ENCODE results near the gene PLA2G2D.

PLA2G2D gene

GRCh38 chr1:20119347-20119746, at the start of gene PLA2G2D:
Gene PLA2G2D, minus strand, starts transcription at chr1:20119536. Its CDS starts 38 bp downstream, at chr1:20119498.
- H3K4me1 ChIP-seq (ENCODE audit: control insufficient read depth, insufficient read depth, low read length), result peaks cover under 1% of the 10 kb centered on the region
- peaks cover 0 to 7% of the 10 kb centered on the region in 2 donors for H3K27me3 ChIP-seq (ENCODE audit: control insufficient read depth in 1 of 2, insufficient read depth in 2 of 2, low read length in 2 of 2)
- no peaks in the 10 kb centered on the region for H3K36me3 ChIP-seq (ENCODE audit: control insufficient read depth in 2 of 2, insufficient read depth in 2 of 2, low read length in 2 of 2)
- no peak within 1 kb of the TSS for H3K27ac ChIP-seq (ENCODE audit: low read length)
- H3K9me3 ChIP-seq (ENCODE audit: control insufficient read depth in 2 of 2, low read length in 2 of 2), result no peaks in the 10 kb centered on the region
- H3K4me3 ChIP-seq (ENCODE audit: low read length in 2 of 2), result no peak within 1 kb of the TSS
- no peak within 1 kb of the TSS for H3K9ac ChIP-seq (ENCODE audit: low read length in 2 of 2)

- no peak overlapping the region for H3K27ac ChIP-seq (ENCODE audit: low read length)
- peaks cover 10% of the 10 kb centered on the region for H3K4me1 ChIP-seq (ENCODE audit: control insufficient read depth, insufficient read depth, low read length)
- H3K9me3 ChIP-seq (ENCODE audit: control insufficient read depth in 2 of 2, low read length in 2 of 2), result no peaks in the 10 kb centered on the region
- H3K27me3 ChIP-seq (ENCODE audit: control insufficient read depth in 1 of 2, insufficient read depth in 2 of 2, low read length in 2 of 2), result peaks cover 0 to 2% of the 10 kb centered on the region in 2 donors
- H3K9ac ChIP-seq (ENCODE audit: low read length in 2 of 2), result no peak overlapping the region
- H3K4me3 ChIP-seq (ENCODE audit: low read length in 2 of 2), result no peak overlapping the region
- H3K36me3 ChIP-seq (ENCODE audit: control insufficient read depth in 2 of 2, insufficient read depth in 2 of 2, low read length in 2 of 2), result no peaks in the 10 kb centered on the region
Measured at GRCh38 chr1:20168564-20169491, 49.5 kb upstream of the PLA2G2D start.

- H3K4me1 ChIP-seq (ENCODE audit: control insufficient read depth, insufficient read depth, low read length), result peaks cover 10% of the 10 kb centered on the region
- H3K36me3 ChIP-seq (ENCODE audit: control insufficient read depth in 2 of 2, insufficient read depth in 2 of 2, low read length in 2 of 2), result no peaks in the 10 kb centered on the region
- peaks cover 0 to 2% of the 10 kb centered on the region in 2 donors for H3K27me3 ChIP-seq (ENCODE audit: control insufficient read depth in 1 of 2, insufficient read depth in 2 of 2, low read length in 2 of 2)
- peak overlapping the region; percentile 24 for H3K27ac ChIP-seq (ENCODE audit: low read length)
- H3K9me3 ChIP-seq (ENCODE audit: control insufficient read depth in 2 of 2, low read length in 2 of 2), result no peaks in the 10 kb centered on the region
- H3K4me3 ChIP-seq (ENCODE audit: low read length in 2 of 2), result no peak overlapping the region
- no peak overlapping the region for H3K9ac ChIP-seq (ENCODE audit: low read length in 2 of 2)
Measured at GRCh38 chr1:20167126-20167525, 47.8 kb upstream of the PLA2G2D start.

GRCh38 chr1:20166051-20166450, 46.7 kb upstream of the PLA2G2D start:
- peaks cover 0 to 4% of the 10 kb centered on the region in 2 donors for H3K9me3 ChIP-seq (ENCODE audit: control insufficient read depth in 2 of 2, low read length in 2 of 2)
- H3K27ac ChIP-seq (ENCODE audit: low read length), result peak overlapping the region; percentile 24

GRCh38 chr1:20165522-20165951, 46.2 kb upstream of the PLA2G2D start:
- peaks cover 10% of the 10 kb centered on the region for H3K4me1 ChIP-seq (ENCODE audit: control insufficient read depth, insufficient read depth, low read length)
- H3K4me3 ChIP-seq (ENCODE audit: low read length in 2 of 2), result no peak overlapping the region
- H3K27me3 ChIP-seq (ENCODE audit: control insufficient read depth in 1 of 2, insufficient read depth in 2 of 2, low read length in 2 of 2), result peaks cover 0 to 2% of the 10 kb centered on the region in 2 donors
- peaks cover 0 to 2% of the 10 kb centered on the region in 2 donors for H3K36me3 ChIP-seq (ENCODE audit: control insufficient read depth in 2 of 2, insufficient read depth in 2 of 2, low read length in 2 of 2)
- peak overlapping the region; percentile 24 for H3K27ac ChIP-seq (ENCODE audit: low read length)
- H3K9me3 ChIP-seq (ENCODE audit: control insufficient read depth in 2 of 2, low read length in 2 of 2), result peaks cover under 1 to 4% of the 10 kb centered on the region in 2 donors
- no peak overlapping the region for H3K9ac ChIP-seq (ENCODE audit: low read length in 2 of 2)

More at GRCh38 chr1:20166051-20166450, 46.7 kb upstream of the PLA2G2D start:
- H3K9ac ChIP-seq (ENCODE audit: low read length in 2 of 2), result no peak overlapping the region
- peaks cover 0 to 2% of the 10 kb centered on the region in 2 donors for H3K27me3 ChIP-seq (ENCODE audit: control insufficient read depth in 1 of 2, insufficient read depth in 2 of 2, low read length in 2 of 2)
- no peak overlapping the region for H3K4me3 ChIP-seq (ENCODE audit: low read length in 2 of 2)
- H3K36me3 ChIP-seq (ENCODE audit: control insufficient read depth in 2 of 2, insufficient read depth in 2 of 2, low read length in 2 of 2), result no peaks in the 10 kb centered on the region
- H3K4me1 ChIP-seq (ENCODE audit: control insufficient read depth, insufficient read depth, low read length), result peaks cover 10% of the 10 kb centered on the region

GRCh38 chr1:20164694-20165202, 45.4 kb upstream of the PLA2G2D start:
- H3K9me3 ChIP-seq (ENCODE audit: control insufficient read depth in 2 of 2, low read length in 2 of 2), result peaks cover 6 to 10% of the 10 kb centered on the region in 2 donors
- no peak overlapping the region for H3K27ac ChIP-seq (ENCODE audit: low read length)
- H3K27me3 ChIP-seq (ENCODE audit: control insufficient read depth in 1 of 2, insufficient read depth in 2 of 2, low read length in 2 of 2), result peaks cover 0 to 2% of the 10 kb centered on the region in 2 donors
- H3K36me3 ChIP-seq (ENCODE audit: control insufficient read depth in 2 of 2, insufficient read depth in 2 of 2, low read length in 2 of 2), result peaks cover 0 to 2% of the 10 kb centered on the region in 2 donors
- H3K4me1 ChIP-seq (ENCODE audit: control insufficient read depth, insufficient read depth, low read length), result peaks cover 10% of the 10 kb centered on the region
- no peak overlapping the region for H3K4me3 ChIP-seq (ENCODE audit: low read length in 2 of 2)
- H3K9ac ChIP-seq (ENCODE audit: low read length in 2 of 2), result no peak overlapping the region

GRCh38 chr1:20160034-20160433, 40.7 kb upstream of the PLA2G2D start:
- H3K27me3 ChIP-seq (ENCODE audit: control insufficient read depth in 1 of 2, insufficient read depth in 2 of 2, low read length in 2 of 2), result no peaks in the 10 kb centered on the region
- peaks cover 6 to 15% of the 10 kb centered on the region in 2 donors for H3K9me3 ChIP-seq (ENCODE audit: control insufficient read depth in 2 of 2, low read length in 2 of 2)
- H3K4me1 ChIP-seq (ENCODE audit: control insufficient read depth, insufficient read depth, low read length), result no peaks in the 10 kb centered on the region
- no peak overlapping the region for H3K27ac ChIP-seq (ENCODE audit: low read length)
- H3K36me3 ChIP-seq (ENCODE audit: control insufficient read depth in 2 of 2, insufficient read depth in 2 of 2, low read length in 2 of 2), result peaks cover 0 to 2% of the 10 kb centered on the region in 2 donors
- no peak overlapping the region for H3K9ac ChIP-seq (ENCODE audit: low read length in 2 of 2)
- H3K4me3 ChIP-seq (ENCODE audit: low read length in 2 of 2), result no peak overlapping the region

GRCh38 chr1:20158358-20159070, 39.2 kb upstream of the PLA2G2D start:
- Histone ChIP-seq H3K9ac (ENCODE audit: low read length in 2 of 2) (no peak overlapping the region), H3K27ac (ENCODE audit: low read length) (no peak overlapping the region), H3K36me3 (ENCODE audit: control insufficient read depth in 2 of 2, insufficient read depth in 2 of 2, low read length in 2 of 2) (peaks cover 0 to 2% of the 10 kb centered on the region in 2 donors), H3K9me3 (ENCODE audit: control insufficient read depth in 2 of 2, low read length in 2 of 2) (peaks cover 6 to 15% of the 10 kb centered on the region in 2 donors), H3K27me3 (ENCODE audit: control insufficient read depth in 1 of 2, insufficient read depth in 2 of 2, low read length in 2 of 2) (no peaks in the 10 kb centered on the region), H3K4me3 (ENCODE audit: low read length in 2 of 2) (no peak overlapping the region), H3K4me1 (ENCODE audit: control insufficient read depth, insufficient read depth, low read length) (no peaks in the 10 kb centered on the region)

GRCh38 chr1:20154301-20154831, 35.0 kb upstream of the PLA2G2D start:
- no peaks in the 10 kb centered on the region for H3K36me3 ChIP-seq (ENCODE audit: control insufficient read depth in 2 of 2, insufficient read depth in 2 of 2, low read length in 2 of 2)
- H3K27me3 ChIP-seq (ENCODE audit: control insufficient read depth in 1 of 2, insufficient read depth in 2 of 2, low read length in 2 of 2), result no peaks in the 10 kb centered on the region
- peaks cover 0 to 1% of the 10 kb centered on the region in 2 donors for H3K9me3 ChIP-seq (ENCODE audit: control insufficient read depth in 2 of 2, low read length in 2 of 2)
- peak overlapping the region in 1 of 2 donors; percentile 13 for H3K9ac ChIP-seq (ENCODE audit: low read length in 2 of 2)
- peak overlapping the region; percentile 40 to 49 for H3K4me3 ChIP-seq (ENCODE audit: low read length in 2 of 2)
- no peak overlapping the region for H3K27ac ChIP-seq (ENCODE audit: low read length)
- H3K4me1 ChIP-seq (ENCODE audit: control insufficient read depth, insufficient read depth, low read length), result peaks cover 10% of the 10 kb centered on the region

- Histone ChIP-seq H3K27ac (ENCODE audit: low read length) (no peak overlapping the region), H3K27me3 (ENCODE audit: control insufficient read depth in 1 of 2, insufficient read depth in 2 of 2, low read length in 2 of 2) (no peaks in the 10 kb centered on the region), H3K4me3 (ENCODE audit: low read length in 2 of 2) (no peak overlapping the region), H3K36me3 (ENCODE audit: control insufficient read depth in 2 of 2, insufficient read depth in 2 of 2, low read length in 2 of 2) (no peaks in the 10 kb centered on the region), H3K4me1 (ENCODE audit: control insufficient read depth, insufficient read depth, low read length) (peaks cover 10% of the 10 kb centered on the region), H3K9me3 (ENCODE audit: control insufficient read depth in 2 of 2, low read length in 2 of 2) (no peaks in the 10 kb centered on the region), H3K9ac (ENCODE audit: low read length in 2 of 2) (peak overlapping the region; percentile 28 to 29)
Measured at GRCh38 chr1:20153000-20153418, 33.7 kb upstream of the PLA2G2D start.

Data from stomach smooth muscle (tissue), 2 donors.